ENCODE data around the gene ADCK1. TPM values are rescaled to one million over a fixed set of nuclear protein-coding genes. Genes with fewer than 3 reads are reported as not detected.

The ADCK1 gene
- total RNA-seq, 1 experiment from 2014 or later, result 11.4 TPM

DNA sequence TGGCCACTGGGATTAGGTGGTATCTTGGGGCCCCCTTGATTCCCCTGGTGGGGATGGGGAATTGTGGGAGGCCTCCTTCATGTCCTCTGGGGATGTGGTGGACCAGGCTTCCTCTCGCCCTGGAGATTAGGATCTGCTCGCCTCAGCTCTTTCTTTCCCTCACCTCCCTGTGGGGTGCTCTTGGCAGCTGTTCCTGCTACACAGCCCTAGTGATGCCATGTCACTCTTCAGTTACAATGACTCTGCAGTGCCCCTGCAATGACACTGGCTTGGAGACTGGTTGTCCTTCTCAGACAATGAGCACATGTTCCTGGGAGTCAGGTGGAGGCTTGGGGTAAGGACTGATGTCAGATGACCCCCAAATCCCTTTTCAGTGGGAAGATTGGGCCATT lies 83.9 kb downstream of the ADCK1 start:
- CTCF ChIA-PET, result no interaction called here
- H3K27ac Mint-ChIP-seq, result no peak overlapping the region

DNA sequence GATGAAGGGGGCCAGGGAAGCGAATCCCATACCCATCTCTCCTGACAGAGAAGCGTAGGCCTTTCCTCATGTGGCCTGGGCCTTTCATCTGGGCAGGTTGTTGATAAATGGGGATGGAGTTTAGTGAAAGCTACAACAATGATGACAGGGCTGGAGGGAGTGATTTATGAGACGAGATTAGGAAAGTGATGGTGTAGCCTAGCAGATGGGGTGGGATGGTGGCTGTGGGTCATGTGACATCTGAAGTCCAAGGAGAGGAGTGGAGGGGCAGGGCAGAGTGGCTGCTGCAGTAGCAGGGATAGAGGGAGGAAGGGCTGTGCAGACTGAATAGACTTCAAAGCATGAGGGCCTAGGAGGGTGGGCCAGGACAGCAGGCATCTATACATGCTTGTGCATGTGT lies 85.5 kb downstream of the ADCK1 start:
- Mint-ChIP-seq H3K27ac (no peak overlapping the region), H3K4me1 (0 out of 2 replicates have a peak, but pooled peaks cover 6% of the 10 kb centered on the region), H3K9me3 (peaks cover 17% of the 10 kb centered on the region), H3K4me3 (no peak overlapping the region), H3K27me3 (ENCODE audit: low read depth) (no peaks in the 10 kb centered on the region), H3K36me3 (peaks cover 8% of the 10 kb centered on the region)
- no peak for ATAC-seq
- no peak for DNase-seq (ENCODE audit: low spot score)
- CTCF ChIA-PET, result no interaction called here
- POLR2A ChIA-PET, result no interaction called here
- TF ChIP-seq ESRRA (CRISPR knock-in tag; IDR thresholded peaks at IDR 0.05; ENCODE audit: borderline replicate concordance) (no peak), NFATC4 (CRISPR knock-in tag; IDR thresholded peaks at IDR 0.05) (no peak), PRRX2 (CRISPR knock-in tag; IDR thresholded peaks at IDR 0.05) (no peak), NR2C2 (CRISPR knock-in tag; IDR thresholded peaks at IDR 0.05) (no peak), ZNF423 (CRISPR knock-in tag; IDR thresholded peaks at IDR 0.05) (no peak)
- TF ChIP-seq, protein P1, sequence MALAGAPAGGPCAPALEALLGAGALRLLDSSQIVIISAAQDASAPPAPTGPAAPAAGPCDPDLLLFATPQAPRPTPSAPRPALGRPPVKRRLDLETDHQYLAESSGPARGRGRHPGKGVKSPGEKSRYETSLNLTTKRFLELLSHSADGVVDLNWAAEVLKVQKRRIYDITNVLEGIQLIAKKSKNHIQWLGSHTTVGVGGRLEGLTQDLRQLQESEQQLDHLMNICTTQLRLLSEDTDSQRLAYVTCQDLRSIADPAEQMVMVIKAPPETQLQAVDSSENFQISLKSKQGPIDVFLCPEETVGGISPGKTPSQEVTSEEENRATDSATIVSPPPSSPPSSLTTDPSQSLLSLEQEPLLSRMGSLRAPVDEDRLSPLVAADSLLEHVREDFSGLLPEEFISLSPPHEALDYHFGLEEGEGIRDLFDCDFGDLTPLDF (CRISPR knock-in tag; IDR thresholded peaks at IDR 0.05), result no peak
- TF ChIP-seq, protein P2, sequence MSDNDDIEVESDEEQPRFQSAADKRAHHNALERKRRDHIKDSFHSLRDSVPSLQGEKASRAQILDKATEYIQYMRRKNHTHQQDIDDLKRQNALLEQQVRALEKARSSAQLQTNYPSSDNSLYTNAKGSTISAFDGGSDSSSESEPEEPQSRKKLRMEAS (CRISPR knock-in tag; IDR thresholded peaks at IDR 0.05), result no peak
- TF ChIP-seq, protein P3, sequence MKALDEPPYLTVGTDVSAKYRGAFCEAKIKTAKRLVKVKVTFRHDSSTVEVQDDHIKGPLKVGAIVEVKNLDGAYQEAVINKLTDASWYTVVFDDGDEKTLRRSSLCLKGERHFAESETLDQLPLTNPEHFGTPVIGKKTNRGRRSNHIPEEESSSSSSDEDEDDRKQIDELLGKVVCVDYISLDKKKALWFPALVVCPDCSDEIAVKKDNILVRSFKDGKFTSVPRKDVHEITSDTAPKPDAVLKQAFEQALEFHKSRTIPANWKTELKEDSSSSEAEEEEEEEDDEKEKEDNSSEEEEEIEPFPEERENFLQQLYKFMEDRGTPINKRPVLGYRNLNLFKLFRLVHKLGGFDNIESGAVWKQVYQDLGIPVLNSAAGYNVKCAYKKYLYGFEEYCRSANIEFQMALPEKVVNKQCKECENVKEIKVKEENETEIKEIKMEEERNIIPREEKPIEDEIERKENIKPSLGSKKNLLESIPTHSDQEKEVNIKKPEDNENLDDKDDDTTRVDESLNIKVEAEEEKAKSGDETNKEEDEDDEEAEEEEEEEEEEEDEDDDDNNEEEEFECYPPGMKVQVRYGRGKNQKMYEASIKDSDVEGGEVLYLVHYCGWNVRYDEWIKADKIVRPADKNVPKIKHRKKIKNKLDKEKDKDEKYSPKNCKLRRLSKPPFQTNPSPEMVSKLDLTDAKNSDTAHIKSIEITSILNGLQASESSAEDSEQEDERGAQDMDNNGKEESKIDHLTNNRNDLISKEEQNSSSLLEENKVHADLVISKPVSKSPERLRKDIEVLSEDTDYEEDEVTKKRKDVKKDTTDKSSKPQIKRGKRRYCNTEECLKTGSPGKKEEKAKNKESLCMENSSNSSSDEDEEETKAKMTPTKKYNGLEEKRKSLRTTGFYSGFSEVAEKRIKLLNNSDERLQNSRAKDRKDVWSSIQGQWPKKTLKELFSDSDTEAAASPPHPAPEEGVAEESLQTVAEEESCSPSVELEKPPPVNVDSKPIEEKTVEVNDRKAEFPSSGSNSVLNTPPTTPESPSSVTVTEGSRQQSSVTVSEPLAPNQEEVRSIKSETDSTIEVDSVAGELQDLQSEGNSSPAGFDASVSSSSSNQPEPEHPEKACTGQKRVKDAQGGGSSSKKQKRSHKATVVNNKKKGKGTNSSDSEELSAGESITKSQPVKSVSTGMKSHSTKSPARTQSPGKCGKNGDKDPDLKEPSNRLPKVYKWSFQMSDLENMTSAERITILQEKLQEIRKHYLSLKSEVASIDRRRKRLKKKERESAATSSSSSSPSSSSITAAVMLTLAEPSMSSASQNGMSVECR (CRISPR knock-in tag; IDR thresholded peaks at IDR 0.05; ENCODE audit: borderline replicate concordance), result no peak
- TF ChIP-seq, protein P4, sequence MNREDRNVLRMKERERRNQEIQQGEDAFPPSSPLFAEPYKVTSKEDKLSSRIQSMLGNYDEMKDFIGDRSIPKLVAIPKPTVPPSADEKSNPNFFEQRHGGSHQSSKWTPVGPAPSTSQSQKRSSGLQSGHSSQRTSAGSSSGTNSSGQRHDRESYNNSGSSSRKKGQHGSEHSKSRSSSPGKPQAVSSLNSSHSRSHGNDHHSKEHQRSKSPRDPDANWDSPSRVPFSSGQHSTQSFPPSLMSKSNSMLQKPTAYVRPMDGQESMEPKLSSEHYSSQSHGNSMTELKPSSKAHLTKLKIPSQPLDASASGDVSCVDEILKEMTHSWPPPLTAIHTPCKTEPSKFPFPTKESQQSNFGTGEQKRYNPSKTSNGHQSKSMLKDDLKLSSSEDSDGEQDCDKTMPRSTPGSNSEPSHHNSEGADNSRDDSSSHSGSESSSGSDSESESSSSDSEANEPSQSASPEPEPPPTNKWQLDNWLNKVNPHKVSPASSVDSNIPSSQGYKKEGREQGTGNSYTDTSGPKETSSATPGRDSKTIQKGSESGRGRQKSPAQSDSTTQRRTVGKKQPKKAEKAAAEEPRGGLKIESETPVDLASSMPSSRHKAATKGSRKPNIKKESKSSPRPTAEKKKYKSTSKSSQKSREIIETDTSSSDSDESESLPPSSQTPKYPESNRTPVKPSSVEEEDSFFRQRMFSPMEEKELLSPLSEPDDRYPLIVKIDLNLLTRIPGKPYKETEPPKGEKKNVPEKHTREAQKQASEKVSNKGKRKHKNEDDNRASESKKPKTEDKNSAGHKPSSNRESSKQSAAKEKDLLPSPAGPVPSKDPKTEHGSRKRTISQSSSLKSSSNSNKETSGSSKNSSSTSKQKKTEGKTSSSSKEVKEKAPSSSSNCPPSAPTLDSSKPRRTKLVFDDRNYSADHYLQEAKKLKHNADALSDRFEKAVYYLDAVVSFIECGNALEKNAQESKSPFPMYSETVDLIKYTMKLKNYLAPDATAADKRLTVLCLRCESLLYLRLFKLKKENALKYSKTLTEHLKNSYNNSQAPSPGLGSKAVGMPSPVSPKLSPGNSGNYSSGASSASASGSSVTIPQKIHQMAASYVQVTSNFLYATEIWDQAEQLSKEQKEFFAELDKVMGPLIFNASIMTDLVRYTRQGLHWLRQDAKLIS (CRISPR knock-in tag; IDR thresholded peaks at IDR 0.05; ENCODE audit: borderline replicate concordance), result no peak
- TF ChIP-seq, protein P5, sequence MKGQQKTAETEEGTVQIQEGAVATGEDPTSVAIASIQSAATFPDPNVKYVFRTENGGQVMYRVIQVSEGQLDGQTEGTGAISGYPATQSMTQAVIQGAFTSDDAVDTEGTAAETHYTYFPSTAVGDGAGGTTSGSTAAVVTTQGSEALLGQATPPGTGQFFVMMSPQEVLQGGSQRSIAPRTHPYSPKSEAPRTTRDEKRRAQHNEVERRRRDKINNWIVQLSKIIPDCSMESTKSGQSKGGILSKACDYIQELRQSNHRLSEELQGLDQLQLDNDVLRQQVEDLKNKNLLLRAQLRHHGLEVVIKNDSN (CRISPR knock-in tag; IDR thresholded peaks at IDR 0.05), result no peak
- TF ChIP-seq, protein P6, sequence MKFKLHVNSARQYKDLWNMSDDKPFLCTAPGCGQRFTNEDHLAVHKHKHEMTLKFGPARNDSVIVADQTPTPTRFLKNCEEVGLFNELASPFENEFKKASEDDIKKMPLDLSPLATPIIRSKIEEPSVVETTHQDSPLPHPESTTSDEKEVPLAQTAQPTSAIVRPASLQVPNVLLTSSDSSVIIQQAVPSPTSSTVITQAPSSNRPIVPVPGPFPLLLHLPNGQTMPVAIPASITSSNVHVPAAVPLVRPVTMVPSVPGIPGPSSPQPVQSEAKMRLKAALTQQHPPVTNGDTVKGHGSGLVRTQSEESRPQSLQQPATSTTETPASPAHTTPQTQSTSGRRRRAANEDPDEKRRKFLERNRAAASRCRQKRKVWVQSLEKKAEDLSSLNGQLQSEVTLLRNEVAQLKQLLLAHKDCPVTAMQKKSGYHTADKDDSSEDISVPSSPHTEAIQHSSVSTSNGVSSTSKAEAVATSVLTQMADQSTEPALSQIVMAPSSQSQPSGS (CRISPR knock-in tag; IDR thresholded peaks at IDR 0.05; ENCODE audit: borderline replicate concordance, low read depth), result no peak

More for the DNA sequence above, 83.9 kb downstream of the ADCK1 start:
- H3K4me1 Mint-ChIP-seq, result 0 out of 2 replicates have a peak, but pooled peaks cover 6% of the 10 kb centered on the region
- no peaks in the 10 kb centered on the region for H3K27me3 Mint-ChIP-seq (ENCODE audit: low read depth)
- TF ChIP-seq ETV6 (CRISPR knock-in tag; IDR thresholded peaks at IDR 0.05), result no peak
- no peak for TF ChIP-seq GABPB1 (CRISPR knock-in tag; IDR thresholded peaks at IDR 0.05)
- no peak for TF ChIP-seq GRHL2 (CRISPR knock-in tag; IDR thresholded peaks at IDR 0.05; ENCODE audit: insufficient replicate concordance, severe bottlenecking)
- TF ChIP-seq, protein P7, sequence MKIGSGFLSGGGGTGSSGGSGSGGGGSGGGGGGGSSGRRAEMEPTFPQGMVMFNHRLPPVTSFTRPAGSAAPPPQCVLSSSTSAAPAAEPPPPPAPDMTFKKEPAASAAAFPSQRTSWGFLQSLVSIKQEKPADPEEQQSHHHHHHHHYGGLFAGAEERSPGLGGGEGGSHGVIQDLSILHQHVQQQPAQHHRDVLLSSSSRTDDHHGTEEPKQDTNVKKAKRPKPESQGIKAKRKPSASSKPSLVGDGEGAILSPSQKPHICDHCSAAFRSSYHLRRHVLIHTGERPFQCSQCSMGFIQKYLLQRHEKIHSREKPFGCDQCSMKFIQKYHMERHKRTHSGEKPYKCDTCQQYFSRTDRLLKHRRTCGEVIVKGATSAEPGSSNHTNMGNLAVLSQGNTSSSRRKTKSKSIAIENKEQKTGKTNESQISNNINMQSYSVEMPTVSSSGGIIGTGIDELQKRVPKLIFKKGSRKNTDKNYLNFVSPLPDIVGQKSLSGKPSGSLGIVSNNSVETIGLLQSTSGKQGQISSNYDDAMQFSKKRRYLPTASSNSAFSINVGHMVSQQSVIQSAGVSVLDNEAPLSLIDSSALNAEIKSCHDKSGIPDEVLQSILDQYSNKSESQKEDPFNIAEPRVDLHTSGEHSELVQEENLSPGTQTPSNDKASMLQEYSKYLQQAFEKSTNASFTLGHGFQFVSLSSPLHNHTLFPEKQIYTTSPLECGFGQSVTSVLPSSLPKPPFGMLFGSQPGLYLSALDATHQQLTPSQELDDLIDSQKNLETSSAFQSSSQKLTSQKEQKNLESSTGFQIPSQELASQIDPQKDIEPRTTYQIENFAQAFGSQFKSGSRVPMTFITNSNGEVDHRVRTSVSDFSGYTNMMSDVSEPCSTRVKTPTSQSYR (CRISPR knock-in tag; IDR thresholded peaks at IDR 0.05), result no peak
- TF ChIP-seq, protein P8, sequence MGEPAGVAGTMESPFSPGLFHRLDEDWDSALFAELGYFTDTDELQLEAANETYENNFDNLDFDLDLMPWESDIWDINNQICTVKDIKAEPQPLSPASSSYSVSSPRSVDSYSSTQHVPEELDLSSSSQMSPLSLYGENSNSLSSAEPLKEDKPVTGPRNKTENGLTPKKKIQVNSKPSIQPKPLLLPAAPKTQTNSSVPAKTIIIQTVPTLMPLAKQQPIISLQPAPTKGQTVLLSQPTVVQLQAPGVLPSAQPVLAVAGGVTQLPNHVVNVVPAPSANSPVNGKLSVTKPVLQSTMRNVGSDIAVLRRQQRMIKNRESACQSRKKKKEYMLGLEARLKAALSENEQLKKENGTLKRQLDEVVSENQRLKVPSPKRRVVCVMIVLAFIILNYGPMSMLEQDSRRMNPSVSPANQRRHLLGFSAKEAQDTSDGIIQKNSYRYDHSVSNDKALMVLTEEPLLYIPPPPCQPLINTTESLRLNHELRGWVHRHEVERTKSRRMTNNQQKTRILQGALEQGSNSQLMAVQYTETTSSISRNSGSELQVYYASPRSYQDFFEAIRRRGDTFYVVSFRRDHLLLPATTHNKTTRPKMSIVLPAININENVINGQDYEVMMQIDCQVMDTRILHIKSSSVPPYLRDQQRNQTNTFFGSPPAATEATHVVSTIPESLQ (CRISPR knock-in tag; IDR thresholded peaks at IDR 0.05), result no peak
- DNase-seq (ENCODE audit: low spot score) (no peak), ATAC-seq (no peak)
- H3K9me3 Mint-ChIP-seq, result peaks cover 10% of the 10 kb centered on the region
- H3K4me3 Mint-ChIP-seq, result no peak overlapping the region
- H3K36me3 Mint-ChIP-seq, result peaks cover 8% of the 10 kb centered on the region
- POLR2A ChIA-PET, result no interaction called here

Measured in WTC11 (cell line).